Myometrial cell (primary cell): ENCODE results near the gene RASA2. TPM values are rescaled to one million over a fixed set of nuclear protein-coding genes. Genes with fewer than 3 reads are reported as not detected.

Source experiments
- total RNA-seq: library from RNA; depleted of rRNA; stranded (reverse); fragments of >200 nt; gene quantifications from 2 replicates; pipeline ENCODE4 v1.2.3, GENCODE V29; 2015

Gene RASA2
- total RNA-seq = 7.2 and 25.2 TPM in 2 replicates

GRCh38 chr3:141486746-141487520 lies at the start of gene RASA2:
RASA2 (plus strand) TSS chr3:141487027; CDS start chr3:141487084, 57 bp downstream.

Other genes with a start within 250 kb of the RASA2 start
- gene ZBTB38, start 118.5 kb upstream of the RASA2 start, total RNA-seq = 83.6 and 108 TPM in 2 replicates